ENCODE results near the gene PRDX3.

The PRDX3 gene

DNA sequence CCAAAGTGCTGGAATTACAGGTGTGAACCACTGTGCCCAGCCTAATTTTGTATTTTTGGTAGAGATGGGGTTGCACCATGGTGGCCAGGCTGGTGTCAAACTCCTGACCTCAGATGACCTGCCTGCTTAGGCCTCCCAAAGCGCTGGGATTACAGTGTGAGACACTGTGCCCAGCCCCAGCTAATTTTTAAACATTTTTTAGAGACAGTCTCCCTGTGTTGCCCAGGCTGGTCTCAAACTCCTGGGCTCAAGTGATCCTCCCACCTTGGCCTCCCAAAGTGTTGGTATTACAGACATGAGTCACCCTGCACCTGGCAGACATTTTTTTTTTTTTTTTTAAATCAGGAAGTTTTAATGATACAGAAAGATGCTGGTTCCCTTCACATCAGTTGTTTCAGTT, 59.2 kb downstream of the PRDX3 start:
- DNase-seq, result no peak

DNA sequence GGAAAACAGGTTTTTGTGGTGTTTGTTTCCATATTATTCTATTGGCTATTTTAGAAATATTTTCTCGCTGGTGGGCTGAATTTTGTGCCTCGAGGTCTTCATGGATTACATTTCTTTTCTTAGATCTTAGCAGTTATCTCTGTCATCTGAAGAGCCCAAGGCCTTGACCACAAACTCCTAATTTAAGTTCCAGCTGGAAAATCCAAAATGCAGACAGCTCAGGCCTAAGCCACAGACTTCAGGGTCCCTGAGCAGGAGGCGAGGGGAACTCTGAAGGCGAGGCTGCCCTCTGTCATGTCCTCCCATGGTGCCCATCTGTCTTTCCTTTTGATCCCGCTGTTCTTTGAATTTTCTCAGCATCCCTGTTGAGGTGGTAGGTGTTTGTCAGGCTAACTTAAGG, 60.4 kb downstream of the PRDX3 start:
- no peak for DNase-seq

Data from 8988T (cell line).